ENCODE data around the gene SYNE1. TPM values are rescaled to one million over a fixed set of nuclear protein-coding genes. Genes with fewer than 3 reads are reported as not detected.
A peak's percentile ranks its signal among the peaks of the same experiment; 100 is the strongest.

The SYNE1 gene
- total RNA-seq, 1 donor from 2014 or later = 166 TPM

- Histone ChIP-seq H3K4me3 (no peak overlapping the region), H3K27ac (no peak overlapping the region), H3K4me1 (peaks cover 20% of the 10 kb centered on the region), H3K27me3 (ENCODE audit: low read depth) (no peaks in the 10 kb centered on the region), H3K36me3 (no peaks in the 10 kb centered on the region), H3K9me3 (no peaks in the 10 kb centered on the region)
- intact Hi-C loops (cut with DNase I) = no loop called here
- DNase-seq (no peak), ATAC-seq (no peak)
- no peak for TF ChIP-seq CTCF (IDR thresholded peaks at IDR 0.05)
Observed at GRCh38 chr6:152096863-152097496, 540.2 kb downstream of the SYNE1 start.

GRCh38 chr6:152094992-152095592 is 542.1 kb downstream of the SYNE1 start:
- Histone ChIP-seq H3K4me1 (peaks cover 27% of the 10 kb centered on the region), H3K9me3 (no peaks in the 10 kb centered on the region), H3K36me3 (no peaks in the 10 kb centered on the region), H3K4me3 (no peak overlapping the region), H3K27ac (peak overlapping the region; percentile 67), H3K27me3 (ENCODE audit: low read depth) (no peaks in the 10 kb centered on the region)
- no peak for TF ChIP-seq CTCF (IDR thresholded peaks at IDR 0.05)
- peak; percentile 85 to 88 for ATAC-seq
- peak; percentile 67 for DNase-seq
- intact Hi-C loops (cut with DNase I) = no loop called here

GRCh38 chr6:152094276-152094675 is 542.9 kb downstream of the SYNE1 start:
- no peak for DNase-seq
- Histone ChIP-seq H3K36me3 (no peaks in the 10 kb centered on the region), H3K4me1 (peaks cover 19% of the 10 kb centered on the region), H3K4me3 (no peak overlapping the region), H3K27me3 (ENCODE audit: low read depth) (no peaks in the 10 kb centered on the region), H3K27ac (peak overlapping the region; percentile 67), H3K9me3 (no peaks in the 10 kb centered on the region)
- ATAC-seq = no peak
- intact Hi-C loops (cut with DNase I) = no loop called here
- no peak for TF ChIP-seq CTCF (IDR thresholded peaks at IDR 0.05)

GRCh38 chr6:152093711-152094110 is 543.5 kb downstream of the SYNE1 start:
- H3K27me3 ChIP-seq (ENCODE audit: low read depth) = no peaks in the 10 kb centered on the region
- H3K9me3 ChIP-seq = no peaks in the 10 kb centered on the region
- no peak for TF ChIP-seq CTCF (IDR thresholded peaks at IDR 0.05)
- H3K36me3 ChIP-seq = no peaks in the 10 kb centered on the region
- no peak overlapping the region for H3K4me3 ChIP-seq
- intact Hi-C loops (cut with DNase I) = no loop called here
- no peak overlapping the region for H3K27ac ChIP-seq
- DNase-seq = no peak
- ATAC-seq = no peak
- H3K4me1 ChIP-seq = peaks cover 18% of the 10 kb centered on the region

- TF ChIP-seq CTCF (IDR thresholded peaks at IDR 0.05) = no peak
- intact Hi-C loops (cut with DNase I) = no loop called here
- no peak overlapping the region for H3K27ac ChIP-seq
Observed at GRCh38 chr6:152091851-152092341, 545.3 kb downstream of the SYNE1 start.

More at GRCh38 chr6:152091851-152092341, 545.3 kb downstream of the SYNE1 start:
- no peaks in the 10 kb centered on the region for H3K9me3 ChIP-seq
- no peaks in the 10 kb centered on the region for H3K36me3 ChIP-seq
- DNase-seq (no peak), ATAC-seq (no peak)
- peaks cover 18% of the 10 kb centered on the region for H3K4me1 ChIP-seq
- H3K4me3 ChIP-seq = no peak overlapping the region
- H3K27me3 ChIP-seq (ENCODE audit: low read depth) = no peaks in the 10 kb centered on the region

Measured in lower lobe of right lung (tissue), 2 donors.